Ectodermal cell (in vitro differentiated cells): ENCODE measurements around the gene DSCAML1.

Experiments
- H3K27ac ChIP-seq: 2 replicates; pipeline ENCODE4 v1.7.0; 2013; ENCODE audit warnings: mild to moderate bottlenecking, low read depth, low read length; ENCODE audit not compliant: insufficient read depth, poor library complexity, severe bottlenecking
- H3K27me3 ChIP-seq: 2 replicates; pipeline ENCODE4 v1.7.0; 2013; ENCODE audit warnings: mild to moderate bottlenecking, low read length; ENCODE audit not compliant: insufficient read depth, control insufficient read depth, poor library complexity, severe bottlenecking
- H3K36me3 ChIP-seq: one replicate; pipeline ENCODE4 v1.7.0; 2013; ENCODE audit warnings: low read length; ENCODE audit not compliant: control insufficient read depth, insufficient read depth
- H3K4me1 ChIP-seq: one replicate; pipeline ENCODE4 v1.7.0; 2013; ENCODE audit warnings: low read length; ENCODE audit not compliant: control insufficient read depth, insufficient read depth
- H3K4me3 ChIP-seq: 2 replicates; pipeline ENCODE4 v1.7.0; 2013; ENCODE audit warnings: low read depth, low read length, control low read depth; ENCODE audit not compliant: insufficient read depth
- H3K9me3 ChIP-seq: 2 replicates; pipeline ENCODE4 v1.7.0; 2013; ENCODE audit warnings: mild to moderate bottlenecking, low read length, moderate library complexity; ENCODE audit not compliant: control insufficient read depth
- WGBS, 2 experiments: methylation state at CpG; one replicate each; pipeline ENCODE4 v1.1.7; 2013; ENCODE audit warnings: missing lambda C conversion rate in 2 of 2; 5-methylcytosine and 5-hydroxymethylcytosine counted together

Gene DSCAML1

GRCh38 chr11:117595440-117595839 is 201.6 kb downstream of the DSCAML1 start:
- H3K36me3 ChIP-seq = no peaks in the 10 kb centered on the region
- no peaks in the 10 kb centered on the region for H3K27me3 ChIP-seq
- no peak overlapping the region for H3K27ac ChIP-seq
- WGBS, 2 experiments = 68 to 70% methylated on average over 6 of the region's 6 CpGs
- H3K9me3 ChIP-seq = no peaks in the 10 kb centered on the region
- H3K4me3 ChIP-seq = no peak overlapping the region
- H3K4me1 ChIP-seq = peaks cover 2% of the 10 kb centered on the region

GRCh38 chr11:117594721-117595120 is 202.3 kb downstream of the DSCAML1 start:
- Histone ChIP-seq H3K27me3 (no peaks in the 10 kb centered on the region), H3K4me1 (no peaks in the 10 kb centered on the region)

DNA sequence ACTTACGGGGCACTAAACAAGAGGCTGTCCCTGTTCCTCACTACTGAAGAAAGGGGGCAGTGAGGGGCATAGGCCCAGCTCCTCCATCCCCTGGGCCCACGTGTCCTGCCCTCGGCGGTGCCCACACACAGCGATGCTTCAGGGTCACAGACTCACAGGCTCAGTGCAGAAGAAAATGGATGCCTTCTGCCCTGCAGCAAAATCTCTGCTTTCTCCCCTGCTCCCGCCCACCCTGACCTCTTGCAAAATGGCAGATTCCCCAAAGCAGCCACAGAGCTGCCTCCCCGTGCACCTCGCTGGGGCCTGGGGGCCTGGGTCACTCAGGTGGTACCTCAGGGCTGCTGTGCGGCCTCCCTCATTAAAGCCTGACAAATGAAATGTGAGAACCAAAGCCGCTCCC is 204.0 kb downstream of the DSCAML1 start:
- Histone ChIP-seq H3K27ac (no peak overlapping the region), H3K36me3 (no peaks in the 10 kb centered on the region), H3K9me3 (no peaks in the 10 kb centered on the region), H3K4me1 (no peaks in the 10 kb centered on the region), H3K27me3 (no peaks in the 10 kb centered on the region), H3K4me3 (no peak overlapping the region)
- WGBS, 2 experiments = 88 to 92% methylated on average over 10 of the region's 10 CpGs

More at GRCh38 chr11:117594721-117595120, 202.3 kb downstream of the DSCAML1 start:
- Histone ChIP-seq H3K4me3 (no peak overlapping the region), H3K27ac (no peak overlapping the region), H3K9me3 (no peaks in the 10 kb centered on the region), H3K36me3 (no peaks in the 10 kb centered on the region)
- WGBS, 2 experiments = 0% methylated on average over 1 of the region's 1 CpG; no CpG with 5 or more reads in 1 of the 2 experiments

DNA sequence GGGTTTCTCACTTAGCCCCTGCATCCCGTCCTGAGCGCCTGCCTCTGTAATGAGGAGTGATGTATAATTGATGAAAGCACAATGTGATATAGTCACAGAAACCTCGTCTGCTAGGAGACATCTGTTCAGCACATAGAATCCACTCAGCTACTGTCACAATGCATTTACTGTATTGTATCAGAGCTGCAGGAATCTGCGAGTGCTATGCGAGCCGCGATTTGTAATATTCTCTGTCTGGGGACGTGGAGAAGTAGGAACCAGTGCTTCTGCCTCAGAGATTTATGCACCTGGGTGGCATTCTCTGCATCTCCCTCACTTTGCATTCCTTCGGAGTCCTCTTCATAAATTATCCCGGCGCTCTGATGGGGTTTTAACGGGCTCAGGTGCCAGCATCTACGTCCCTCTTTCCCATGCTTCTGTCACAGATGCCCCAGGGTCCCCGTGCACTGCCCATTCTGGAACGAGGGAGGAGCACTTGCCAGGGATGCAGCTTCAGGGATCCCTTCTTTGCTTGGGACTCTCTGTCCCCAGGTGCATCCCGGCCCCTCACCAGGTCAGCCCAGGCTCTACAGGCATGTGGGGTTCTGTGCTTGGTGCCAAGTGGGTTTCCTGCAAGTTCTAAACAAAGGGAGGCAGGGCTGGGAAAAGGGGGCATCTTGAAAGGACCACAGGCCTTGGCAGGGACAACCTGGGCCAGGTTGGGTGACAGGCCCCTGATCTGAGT is 205.5 kb downstream of the DSCAML1 start:
- H3K9me3 ChIP-seq = no peaks in the 10 kb centered on the region

GRCh38 chr11:117589063-117589462 is 208.0 kb downstream of the DSCAML1 start:
- no peak overlapping the region for H3K27ac ChIP-seq
- peaks cover 3% of the 10 kb centered on the region for H3K4me1 ChIP-seq
- H3K27me3 ChIP-seq = peaks cover 18% of the 10 kb centered on the region

More for the DNA sequence above, 205.5 kb downstream of the DSCAML1 start:
- Histone ChIP-seq H3K4me3 (no peak overlapping the region), H3K36me3 (no peaks in the 10 kb centered on the region), H3K4me1 (no peaks in the 10 kb centered on the region), H3K27ac (no peak overlapping the region), H3K27me3 (peaks cover 9% of the 10 kb centered on the region)
- 89 to 92% methylated on average over 16 of the region's 16 CpGs for WGBS, 2 experiments

DNA sequence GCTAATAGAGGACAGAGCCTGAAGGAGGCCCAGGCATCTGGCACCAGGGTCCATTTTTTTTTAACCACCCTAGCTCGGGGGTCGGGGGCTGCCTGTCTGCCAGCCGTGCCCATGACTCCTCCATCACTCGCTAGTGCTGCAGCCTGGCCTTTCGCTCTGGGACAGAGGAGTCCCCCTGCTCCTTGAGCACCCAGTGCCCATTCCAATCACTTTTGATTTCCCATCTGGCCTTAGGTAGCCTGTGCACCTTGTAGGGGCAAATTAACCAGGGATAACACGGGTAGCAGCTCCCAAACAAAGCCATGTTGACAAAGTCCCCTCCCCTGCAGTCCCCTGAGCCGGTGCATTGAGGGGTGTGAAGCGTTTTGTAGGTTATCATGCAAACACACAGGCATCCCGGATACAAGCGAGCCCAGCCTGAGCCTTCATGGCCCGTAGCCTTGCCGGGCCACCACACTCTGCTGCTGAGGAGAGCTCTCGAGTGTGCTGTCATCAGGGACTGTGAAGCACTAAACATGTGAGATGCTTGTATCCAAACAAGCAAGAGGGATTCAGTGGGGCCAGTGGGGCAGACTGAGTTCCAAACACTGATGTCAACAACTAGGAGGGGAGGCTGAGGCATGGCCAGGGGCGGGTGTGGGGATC is 208.7 kb downstream of the DSCAML1 start:
- Histone ChIP-seq H3K27me3 (peaks cover 20% of the 10 kb centered on the region), H3K4me3 (no peak overlapping the region), H3K4me1 (peaks cover 11% of the 10 kb centered on the region), H3K27ac (no peak overlapping the region), H3K9me3 (no peaks in the 10 kb centered on the region), H3K36me3 (no peaks in the 10 kb centered on the region)
- 88 to 89% methylated on average over 14 of the region's 14 CpGs for WGBS, 2 experiments

More at GRCh38 chr11:117589063-117589462, 208.0 kb downstream of the DSCAML1 start:
- Histone ChIP-seq H3K4me3 (no peak overlapping the region), H3K9me3 (no peaks in the 10 kb centered on the region), H3K36me3 (no peaks in the 10 kb centered on the region)
- 88 to 92% methylated on average over 11 of the region's 11 CpGs for WGBS, 2 experiments

DNA sequence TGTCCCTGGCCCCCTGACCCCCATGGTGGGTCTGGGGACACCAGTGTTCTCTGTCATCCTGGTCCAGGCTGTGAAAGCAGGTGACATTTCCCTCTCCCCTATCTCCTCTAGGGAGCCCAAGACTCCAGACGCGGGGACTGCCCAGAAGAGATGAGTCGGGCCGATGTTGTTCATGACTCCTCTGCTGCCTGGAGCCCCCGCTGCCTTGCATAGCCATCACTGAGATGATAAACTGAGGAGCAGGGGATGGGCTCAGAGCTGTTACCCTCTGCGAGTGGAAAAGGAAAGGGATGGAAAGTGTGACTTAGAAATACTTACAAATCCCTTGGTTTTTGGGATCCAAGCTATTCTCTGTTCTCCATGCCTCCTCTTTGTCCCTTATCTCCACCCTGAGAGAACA is 209.6 kb downstream of the DSCAML1 start:
- peaks cover 14% of the 10 kb centered on the region for H3K4me1 ChIP-seq
- H3K36me3 ChIP-seq = no peaks in the 10 kb centered on the region
- 92 to 93% methylated on average over 6 of the region's 6 CpGs for WGBS, 2 experiments
- H3K4me3 ChIP-seq = no peak overlapping the region
- H3K9me3 ChIP-seq = no peaks in the 10 kb centered on the region
- peaks cover 20% of the 10 kb centered on the region for H3K27me3 ChIP-seq
- no peak overlapping the region for H3K27ac ChIP-seq

GRCh38 chr11:117586392-117586791 is 210.6 kb downstream of the DSCAML1 start:
- no peak overlapping the region for H3K27ac ChIP-seq
- H3K9me3 ChIP-seq = no peaks in the 10 kb centered on the region
- H3K36me3 ChIP-seq = no peaks in the 10 kb centered on the region
- WGBS, 2 experiments = 87 to 94% methylated on average over 5 of the region's 5 CpGs
- peaks cover 20% of the 10 kb centered on the region for H3K27me3 ChIP-seq
- no peak overlapping the region for H3K4me3 ChIP-seq
- peaks cover 14% of the 10 kb centered on the region for H3K4me1 ChIP-seq

DNA sequence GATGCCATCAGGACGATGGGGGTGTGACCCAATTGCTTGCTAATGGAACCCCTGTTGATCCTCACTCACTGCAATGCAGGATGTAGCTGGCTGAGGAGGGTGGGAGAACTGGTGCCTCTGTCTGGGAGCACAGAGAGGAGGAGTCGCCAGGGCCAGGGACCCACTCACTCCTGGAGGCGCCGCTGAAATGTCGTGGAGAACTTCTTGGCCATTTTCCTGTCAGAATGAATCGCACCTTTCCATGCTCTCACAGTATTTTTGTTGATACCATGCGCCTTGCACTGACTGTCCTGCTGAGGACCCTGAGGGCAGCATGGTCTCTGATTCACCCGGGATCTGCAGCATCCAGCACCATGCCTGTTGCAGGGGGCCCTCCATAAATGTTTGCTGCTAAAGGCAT is 211.4 kb downstream of the DSCAML1 start:
- Histone ChIP-seq H3K36me3 (no peaks in the 10 kb centered on the region), H3K4me1 (peaks cover 14% of the 10 kb centered on the region), H3K27me3 (peaks cover 20% of the 10 kb centered on the region), H3K4me3 (no peak overlapping the region), H3K27ac (no peak overlapping the region), H3K9me3 (no peaks in the 10 kb centered on the region)
- WGBS, 2 experiments = 81 to 85% methylated on average over 8 of the region's 8 CpGs

DNA sequence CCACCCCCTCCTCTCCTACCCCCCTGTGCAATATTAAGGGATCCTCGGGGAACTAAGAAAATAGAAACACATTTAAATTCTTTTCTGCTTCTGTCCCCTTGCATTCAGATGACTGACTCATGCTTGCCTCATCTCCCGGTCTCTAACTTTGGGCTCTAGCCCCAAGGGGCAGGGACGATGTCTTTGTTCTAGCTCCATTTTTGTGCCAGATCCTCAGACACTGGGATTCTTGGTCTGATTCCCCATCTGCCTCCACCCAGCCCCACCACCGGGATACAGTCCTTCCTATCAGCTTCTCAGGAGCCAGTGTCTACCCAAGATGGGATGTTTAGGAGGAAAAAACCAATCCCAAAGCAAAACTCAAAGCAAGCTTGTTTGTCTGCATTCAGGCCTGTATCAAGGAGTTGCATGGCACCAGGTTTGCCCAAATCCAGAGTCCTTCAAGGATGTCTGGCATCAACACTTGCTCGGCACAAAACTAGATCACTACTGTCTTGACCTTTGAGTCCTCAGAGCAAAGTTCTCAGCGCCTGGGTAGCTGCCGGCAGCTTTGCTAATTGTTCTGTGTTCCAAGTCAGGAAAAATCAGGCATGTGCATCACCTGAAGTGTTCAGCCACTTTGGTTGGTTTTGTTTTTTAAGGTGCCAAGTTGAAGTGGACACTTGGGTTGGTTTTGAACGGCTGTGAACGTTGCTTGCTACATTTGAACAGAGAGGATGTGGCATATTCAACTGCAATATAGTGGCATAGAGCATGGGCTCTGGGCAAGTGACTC is 212.8 kb downstream of the DSCAML1 start:
- no peak overlapping the region for H3K4me3 ChIP-seq
- no peak overlapping the region for H3K27ac ChIP-seq
- H3K4me1 ChIP-seq = peaks cover 14% of the 10 kb centered on the region
- H3K36me3 ChIP-seq = no peaks in the 10 kb centered on the region
- H3K9me3 ChIP-seq = no peaks in the 10 kb centered on the region
- H3K27me3 ChIP-seq = peaks cover 20% of the 10 kb centered on the region
- WGBS, 2 experiments = 63 to 65% methylated on average over 9 of the region's 9 CpGs
